K562 (cell line): ENCODE measurements around the gene LMCD1.

Experiments
- BHLHE40 ChIP-seq: IDR thresholded peaks from 2 replicates; pipeline ENCODE4 v1.6.1; 2011; ENCODE audit warnings: low read length, improper control_type of control experiment
- CCNT2 ChIP-seq: IDR thresholded peaks from 2 replicates; pipeline ENCODE4 v1.6.1; 2011; ENCODE audit warnings: borderline replicate concordance, low read depth, mild to moderate bottlenecking, moderate library complexity, mixed read lengths, low read length; ENCODE audit not compliant: insufficient read length; ENCODE audit errors: extremely low read depth
- U2AF2 ChIP-seq: fragments of 200-400 bp; formaldehyde crosslinking; optimal IDR thresholded peaks from 2 replicates; pipeline ENCODE3; 2017; ENCODE audit warnings: low read depth, mild to moderate bottlenecking, low read length
- TF ChIP-seq, protein P1 (sequence below): fragments of 250-450 bp; sonication (Bioruptor Pico); IDR thresholded peaks from 2 replicates; pipeline ENCODE4 v1.8.0; 2021; ENCODE audit warnings: borderline replicate concordance, mild to moderate bottlenecking, moderate library complexity; ENCODE audit not compliant: poor library complexity, severe bottlenecking
- TF ChIP-seq, protein P2 (sequence below), 3 experiments: IDR thresholded peaks in 2 of 3; conservative IDR thresholded peaks in 1 of 3; 2 replicates each; pipeline ENCODE4 v1.5.1; 2011 to 2012; ENCODE audit warnings: low read length in 3 of 3, mild to moderate bottlenecking in 3 of 3, control low read depth in 2 of 3, improper control_type of control experiment in 1 of 3, inconsistent platforms in 1 of 3, low read depth in 1 of 3, mixed read lengths in 1 of 3, moderate library complexity in 1 of 3; ENCODE audit not compliant: insufficient read depth in 2 of 3

DNA sequence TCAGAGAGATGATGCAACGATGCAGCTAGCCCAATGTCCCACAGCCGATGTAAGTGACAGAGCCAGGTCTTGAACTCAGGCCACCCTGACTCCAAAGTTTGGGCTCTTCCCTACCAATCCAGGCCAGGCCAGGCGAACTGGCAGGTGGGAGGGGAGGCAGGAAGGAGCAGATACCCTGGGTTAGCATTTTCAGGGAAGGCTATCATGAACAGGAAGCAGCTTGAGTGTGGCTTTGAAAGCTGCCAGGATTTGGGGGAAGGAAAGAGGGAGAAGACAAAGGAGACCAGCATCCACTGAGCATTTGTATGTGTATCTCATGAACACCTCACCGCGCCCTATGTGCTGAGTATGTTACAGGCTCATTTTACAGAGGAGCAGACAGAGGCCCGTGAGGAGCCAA is 38.8 kb downstream of the LMCD1 start:
- TF ChIP-seq, protein P1, sequence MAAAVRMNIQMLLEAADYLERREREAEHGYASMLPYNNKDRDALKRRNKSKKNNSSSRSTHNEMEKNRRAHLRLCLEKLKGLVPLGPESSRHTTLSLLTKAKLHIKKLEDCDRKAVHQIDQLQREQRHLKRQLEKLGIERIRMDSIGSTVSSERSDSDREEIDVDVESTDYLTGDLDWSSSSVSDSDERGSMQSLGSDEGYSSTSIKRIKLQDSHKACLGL (CRISPR knock-in tag), result no peak
- TF ChIP-seq, protein P2, sequence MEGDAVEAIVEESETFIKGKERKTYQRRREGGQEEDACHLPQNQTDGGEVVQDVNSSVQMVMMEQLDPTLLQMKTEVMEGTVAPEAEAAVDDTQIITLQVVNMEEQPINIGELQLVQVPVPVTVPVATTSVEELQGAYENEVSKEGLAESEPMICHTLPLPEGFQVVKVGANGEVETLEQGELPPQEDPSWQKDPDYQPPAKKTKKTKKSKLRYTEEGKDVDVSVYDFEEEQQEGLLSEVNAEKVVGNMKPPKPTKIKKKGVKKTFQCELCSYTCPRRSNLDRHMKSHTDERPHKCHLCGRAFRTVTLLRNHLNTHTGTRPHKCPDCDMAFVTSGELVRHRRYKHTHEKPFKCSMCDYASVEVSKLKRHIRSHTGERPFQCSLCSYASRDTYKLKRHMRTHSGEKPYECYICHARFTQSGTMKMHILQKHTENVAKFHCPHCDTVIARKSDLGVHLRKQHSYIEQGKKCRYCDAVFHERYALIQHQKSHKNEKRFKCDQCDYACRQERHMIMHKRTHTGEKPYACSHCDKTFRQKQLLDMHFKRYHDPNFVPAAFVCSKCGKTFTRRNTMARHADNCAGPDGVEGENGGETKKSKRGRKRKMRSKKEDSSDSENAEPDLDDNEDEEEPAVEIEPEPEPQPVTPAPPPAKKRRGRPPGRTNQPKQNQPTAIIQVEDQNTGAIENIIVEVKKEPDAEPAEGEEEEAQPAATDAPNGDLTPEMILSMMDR (IDR thresholded peaks at IDR 0.05 in 2 of 3, conservative IDR thresholded peaks at IDR 0.05 in 1 of 3; ENCODE audit: insufficient read depth in 2 of 3, low read depth in 1 of 3, low read length in 3 of 3), result no peak
- no peak for TF ChIP-seq CCNT2
- no peak for TF ChIP-seq BHLHE40
- no peak for TF ChIP-seq U2AF2
